Ovary (tissue), 9 donors: Measurements from ENCODE around the gene LRRC72. TPM values are rescaled to one million over a fixed set of nuclear protein-coding genes. Genes with fewer than 3 reads are reported as not detected.
"Not testable (repeated sequence)": the region's sequence is repeated elsewhere in the genome, so short reads cannot be mapped to it uniquely, and the experiment has no call there.

Experiments used
- DNase-seq, 5 donors: peaks; one replicate each; pipeline ENCODE4 v3.0.0-alpha.2; 2019 to 2020
- H3K27ac ChIP-seq, 2 donors: fragments of 200-600 bp; one replicate each; pipeline versions ENCODE4 v1.5.1 to v1.8.0; 2019 to 2022
- H3K27me3 ChIP-seq: fragments of 200-600 bp; one replicate; pipeline ENCODE4 v1.8.0; 2022
- H3K36me3 ChIP-seq: fragments of 200-600 bp; sonication (generic); one replicate; pipeline ENCODE4 v1.5.1; 2019
- H3K4me1 ChIP-seq: one replicate; pipeline ENCODE4 v1.8.1; 2013; ENCODE audit warnings: mild to moderate bottlenecking, moderate library complexity; ENCODE audit not compliant: insufficient read depth
- H3K4me3 ChIP-seq: fragments of 200-600 bp; sonication (generic); one replicate; pipeline ENCODE4 v1.5.1; 2017
- H3K9me3 ChIP-seq, 2 donors: fragments of 200-600 bp in 1 of 2; sonication (generic) in 1 of 2; one replicate each; pipeline versions ENCODE4 v1.5.1 to v1.8.1; 2013 to 2019; ENCODE audit warnings: mild to moderate bottlenecking in 1 of 2, moderate library complexity in 1 of 2
- CTCF ChIP-seq, 3 donors: fragments of 450-650 bp in 2 of 3; fragments of 200-600 bp in 1 of 3; IDR thresholded peaks; one replicate each; pipeline versions ENCODE4 v1.5.1 to v1.8.0; 2016 to 2022; ENCODE audit warnings: antibody characterized with exemption in 3 of 3, mild to moderate bottlenecking in 1 of 3
- EP300 ChIP-seq: sonication (generic); formaldehyde crosslinking; IDR thresholded peaks from one replicate; pipeline ENCODE4 v1.6.1; 2017; ENCODE audit warnings: antibody characterized with exemption
- POLR2A ChIP-seq: fragments of 450-650 bp; IDR thresholded peaks from one replicate; pipeline ENCODE4 v1.6.1; 2017; ENCODE audit warnings: antibody characterized with exemption, mild to moderate bottlenecking, moderate library complexity
- WGBS, 3 donors: extraction: QIAGEN DNeasy Blood & Tissue Kit in 1 of 3; methylation state at CpG; one replicate each; pipeline versions ENCODE4 v1.1.5 to v1.1.7; 2013 to 2017; 5-methylcytosine and 5-hydroxymethylcytosine counted together
- intact Hi-C, 4 donors: fragments of 100-400 bp; cut with DNase I; formaldehyde crosslinking; loops; one replicate each; pipeline versions ENCODE4 v1.11.0 to v1.15.1; 2022 to 2023
- polyA plus RNA-seq, 2 donors: library from polyadenylated mRNA; stranded (reverse); fragments of 200-250 nt in 1 of 2; fragments of 350-450 nt in 1 of 2; fragmentation: Illumina TruSeq in 1 of 2; extraction: RNeasy Lipid Tissue Mini Kit (QIAGEN cat#74804) in 1 of 2; gene quantifications; one replicate each; pipeline ENCODE4 v1.2.3, GENCODE V29; 2013 to 2014
- total RNA-seq, 7 donors: library from RNA; depleted of rRNA in 2 of 7; stranded (reverse); fragments of >200 nt in 2 of 7; fragmentation: NEBNext Ultra II Directional in 3 of 7; extraction: Animal tissue kit (Norgen Biotek cat#: 25700) in 3 of 7; gene quantifications; one replicate each; pipeline versions ENCODE4 v1.1.0 to v1.2.4, GENCODE V29; 2016 to 2023
- donor health status: DM: no; HTN: no; CAD: no; lungs with moderate emphysema.
- donor health status: DM: no; HTN: no; CAD: no.
- donor health status: Bipolar disorder and iron deficiency.
- donor health status: DM: yes; HTN: yes; CAD: no.
- donor health status: DM: no; HTN: no; CAD: no.
- donor health status: DM: yes; HTN: yes; CAD: no.

Gene LRRC72
- total and polyA plus RNA-seq, 9 donors: not detected

DNA sequence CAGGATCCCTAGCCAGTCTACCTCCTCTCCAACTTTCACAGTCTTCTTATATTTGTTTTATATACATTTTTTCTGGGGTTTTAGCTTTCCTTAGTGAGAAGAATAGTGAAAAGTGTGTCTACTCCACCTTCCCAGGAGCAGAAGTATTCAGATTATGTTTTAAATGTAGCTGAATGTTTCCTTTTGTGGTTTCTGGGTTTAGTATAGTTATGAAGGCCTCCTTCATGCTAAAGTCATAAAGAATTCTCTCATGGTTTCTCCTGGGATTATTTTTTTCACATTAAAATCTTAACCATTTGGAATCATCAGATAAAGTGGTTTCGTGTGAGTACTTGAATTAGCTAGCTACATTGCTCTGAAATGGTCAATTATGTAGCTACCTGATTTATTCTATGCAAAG is 68.1 kb downstream of the LRRC72 start:
- Histone ChIP-seq H3K9me3 (no peaks in the 10 kb centered on the region), H3K27ac (no peak overlapping the region), H3K27me3 (no peaks in the 10 kb centered on the region), H3K4me3 (no peak overlapping the region), H3K36me3 (no peaks in the 10 kb centered on the region), H3K4me1 (no peaks in the 10 kb centered on the region)
- intact Hi-C loops: no loop called here
- TF ChIP-seq CTCF (IDR thresholded peaks at IDR 0.05) (no peak), POLR2A (no peak), EP300 (no peak)
- 85 to 91% (median 89%) methylated on average over 1 of the region's 1 CpG for WGBS, 3 donors
- no peak for DNase-seq

- H3K27me3 ChIP-seq, H3K9me3 ChIP-seq, H3K4me3 ChIP-seq, DNase-seq, intact Hi-C loops, H3K36me3 ChIP-seq, H3K4me1 ChIP-seq, H3K27ac ChIP-seq: not testable (repeated sequence)
- WGBS, 3 donors: 59 to 65% (median 63%) methylated on average over 4 of the region's 4 CpGs
These were observed 69.0 kb downstream of the LRRC72 start for GRCh38 chr7:16595596-16595995.

GRCh38 chr7:16598015-16598414 is 71.4 kb downstream of the LRRC72 start:
- intact Hi-C loops: no loop called here
- H3K36me3 ChIP-seq: no peaks in the 10 kb centered on the region
- H3K27ac ChIP-seq: no peak overlapping the region
- no peak for TF ChIP-seq EP300
- no peak for DNase-seq
- no peak overlapping the region for H3K4me3 ChIP-seq
- WGBS, 3 donors: 51 to 56% (median 52%) methylated on average over 4 of the region's 4 CpGs
- H3K9me3 ChIP-seq: no peaks in the 10 kb centered on the region
- H3K27me3 ChIP-seq: no peaks in the 10 kb centered on the region
- no peaks in the 10 kb centered on the region for H3K4me1 ChIP-seq

- H3K36me3 ChIP-seq: no peaks in the 10 kb centered on the region
- intact Hi-C loops: no loop called here
- no peaks in the 10 kb centered on the region for H3K27me3 ChIP-seq
- no peak for DNase-seq
- H3K4me1 ChIP-seq: no peaks in the 10 kb centered on the region
- TF ChIP-seq CTCF (IDR thresholded peaks at IDR 0.05): no peak
- no peak for TF ChIP-seq EP300
- TF ChIP-seq POLR2A: no peak
- no peaks in the 10 kb centered on the region for H3K9me3 ChIP-seq
- 87 to 91% (median 88%) methylated on average over 7 of the region's 7 CpGs for WGBS, 3 donors
- no peak overlapping the region for H3K27ac ChIP-seq
- no peak overlapping the region for H3K4me3 ChIP-seq
These were observed 73.2 kb downstream of the LRRC72 start for GRCh38 chr7:16599860-16600259.

DNA sequence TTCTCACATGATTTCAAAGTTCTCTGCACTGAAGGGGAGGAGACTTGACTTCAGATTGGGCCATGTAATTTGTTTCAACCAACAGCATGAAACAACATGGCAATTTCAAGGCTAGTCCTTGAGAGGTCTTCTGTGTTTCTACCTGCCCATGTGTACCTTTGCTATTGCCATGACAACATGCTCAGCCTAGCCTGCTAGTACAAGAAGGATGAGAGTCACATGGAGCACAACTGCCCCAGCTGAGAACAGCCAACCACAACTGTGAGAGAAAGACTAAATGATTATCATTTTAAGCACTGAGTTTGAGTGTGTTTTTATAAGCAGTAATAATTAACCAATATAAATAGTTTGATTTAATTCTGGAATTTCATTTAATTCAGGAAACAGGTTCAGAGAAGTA is 77.0 kb downstream of the LRRC72 start:
- intact Hi-C loops: no loop called here
- TF ChIP-seq CTCF (IDR thresholded peaks at IDR 0.05): no peak
- no peak for TF ChIP-seq POLR2A
- no peak for TF ChIP-seq EP300
- Histone ChIP-seq H3K27me3 (no peaks in the 10 kb centered on the region), H3K27ac (no peak overlapping the region), H3K4me3 (no peak overlapping the region), H3K36me3 (no peaks in the 10 kb centered on the region), H3K9me3 (no peaks in the 10 kb centered on the region), H3K4me1 (no peaks in the 10 kb centered on the region)
- DNase-seq: no peak

DNA sequence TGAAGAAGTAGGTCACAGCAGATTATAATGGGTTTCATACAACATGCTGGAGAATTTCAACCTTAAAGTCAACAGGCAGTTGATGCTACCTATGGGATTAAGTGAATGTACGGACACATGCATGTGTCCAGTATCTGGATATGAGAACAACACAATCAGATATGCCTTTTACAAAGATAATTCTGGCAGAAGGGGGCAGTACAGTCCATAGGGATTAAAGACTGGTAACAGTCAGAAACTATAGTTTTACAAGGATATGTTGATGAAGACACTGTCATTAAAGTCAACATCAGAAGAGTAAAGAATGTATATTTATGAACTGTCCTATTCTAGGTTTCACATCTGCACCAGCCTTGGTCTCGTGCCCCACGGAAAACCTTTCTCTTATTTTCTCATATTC is 77.4 kb downstream of the LRRC72 start:
- no peak for DNase-seq
- Histone ChIP-seq H3K4me1 (no peaks in the 10 kb centered on the region), H3K9me3 (no peaks in the 10 kb centered on the region), H3K27me3 (no peaks in the 10 kb centered on the region), H3K36me3 (no peaks in the 10 kb centered on the region), H3K27ac (no peak overlapping the region), H3K4me3 (no peak overlapping the region)
- 97 to 99% (median 98%) methylated on average over 3 of the region's 3 CpGs for WGBS, 3 donors
- TF ChIP-seq EP300: no peak
- TF ChIP-seq POLR2A: no peak
- no peak for TF ChIP-seq CTCF (IDR thresholded peaks at IDR 0.05)
- intact Hi-C loops: no loop called here
